ENCODE results near the gene KRT79.

GRCh38 chr12:52797529-52797894, 36.6 kb downstream of the KRT79 start:
- TF ChIP-seq EZH2 (IDR thresholded peaks at IDR 0.05; ENCODE audit: low read length, missing control alignments), result no peak
- no peak for TF ChIP-seq CTCF (conservative IDR thresholded peaks at IDR 0.05 in 1 of 2, IDR thresholded peaks at IDR 0.05 in 1 of 2; ENCODE audit: low read depth in 1 of 2, low read length in 2 of 2)

All from fibroblast of lung (primary cell).